HG03571 (cell line): ENCODE data around the gene CNTFR.

Experiments used
- ATAC-seq: cut with Tn5 transposase; IDR thresholded peaks from one replicate; pipeline ENCODE4 v1.9.1; 2021; ENCODE audit not compliant: unreplicated experiment

The CNTFR gene

GRCh38 chr9:34508951-34509350, 80.6 kb downstream of the CNTFR start:
- no peak for ATAC-seq

- ATAC-seq: no peak
Measured at GRCh38 chr9:34508463-34508862, 81.1 kb downstream of the CNTFR start.

GRCh38 chr9:34507966-34508365, 81.6 kb downstream of the CNTFR start:
- ATAC-seq: no peak

GRCh38 chr9:34507556-34507955, 82.0 kb downstream of the CNTFR start:
- no peak for ATAC-seq

GRCh38 chr9:34506623-34507022, 82.9 kb downstream of the CNTFR start:
- no peak for ATAC-seq

GRCh38 chr9:34505370-34506120, 84.0 kb downstream of the CNTFR start:
- no peak for ATAC-seq

GRCh38 chr9:34503406-34503805, 86.1 kb downstream of the CNTFR start:
- no peak for ATAC-seq

- ATAC-seq: no peak
Measured at GRCh38 chr9:34502891-34503290, 86.6 kb downstream of the CNTFR start.

- no peak for ATAC-seq
Measured at GRCh38 chr9:34502471-34502870, 87.1 kb downstream of the CNTFR start.

GRCh38 chr9:34501889-34502425, 87.6 kb downstream of the CNTFR start:
- ATAC-seq: no peak
